HCT116 (cell line): ENCODE data around the gene CCDC182. TPM values are rescaled to one million over a fixed set of nuclear protein-coding genes. Genes with fewer than 3 reads are reported as not detected.

Experiments used
- ATAC-seq: fragments of 200-7000 bp; cut with Tn5 transposase; 2 replicates; pipeline ENCODE4 v1.9.1; 2020; ENCODE audit warnings: mild to moderate bottlenecking, moderate library complexity
- BruUV-seq: library from RNA; stranded (reverse); fragments of 400-500 nt; replicated peaks from 2 replicates; lab custom pipeline; 2021; lab: Mats Ljungman, UMichigan
- CTCF ChIA-PET: fragments of 300-600 bp; sonication (Branson Sonifier 250); formaldehyde crosslinking; loops from one replicate; lab custom pipeline; 2021; ENCODE audit warnings: antibody characterized with exemption; lab: Charles Lee
- POLR2A ChIA-PET: fragments of 300-600, 350-600 bp; sonication (Branson Sonifier 250); formaldehyde crosslinking; loops from one replicate; lab custom pipeline; 2021; ENCODE audit warnings: antibody characterized with exemption; lab: Charles Lee
- RAD21 ChIA-PET, 2 experiments: fragments of 300-600 bp; sonication (Branson Sonifier 250); formaldehyde crosslinking; loops; one replicate each; lab custom pipeline; 2023; ENCODE audit warnings: low total read pairs in 2 of 2; ENCODE audit not compliant: uncharacterized antibody in 2 of 2, unreplicated experiment in 2 of 2, low non-redundant PET in 1 of 2; lab: Charles Lee
- DNase-seq: peaks from one replicate; pipeline ENCODE4 v3.0.0-alpha.2; 2010; ENCODE audit warnings: low read depth, low spot score
- H2AFZ ChIP-seq: fragments of 200-600 bp; shearing (Covaris generic), sonication (generic); 2 replicates; pipeline ENCODE4 v1.6.1; 2017; ENCODE audit warnings: low read depth, mixed run types, mixed read lengths, antibody characterized with exemption, low read length; ENCODE audit not compliant: poor library complexity, severe bottlenecking
- H3K27ac ChIP-seq: 2 replicates; pipeline ENCODE4 v1.5.1; 2012; ENCODE audit warnings: low read depth, low read length
- H3K27me3 ChIP-seq: fragments of 200-600 bp; sonication (generic); 2 replicates; pipeline ENCODE4 v1.6.1; 2016; ENCODE audit warnings: mixed run types, low read length, mixed read lengths; ENCODE audit not compliant: insufficient read depth
- H3K36me3 ChIP-seq, 2 experiments: fragments of 200-500 bp in 1 of 2; fragments of 200-600 bp in 1 of 2; sonication (Bioruptor generic) in 1 of 2; sonication (generic) in 1 of 2; 2 replicates each; pipeline versions ENCODE4 v1.5.1 to v1.6.1; 2014 to 2016; ENCODE audit warnings: low read length in 2 of 2, inconsistent platforms in 1 of 2, mixed read lengths in 1 of 2, mixed run types in 1 of 2; ENCODE audit not compliant: insufficient read depth in 2 of 2, control insufficient read depth in 1 of 2
- H3K4me1 ChIP-seq, 2 experiments: fragments of 200-600 bp in 1 of 2; sonication (generic) in 1 of 2; 2 replicates each; pipeline versions ENCODE4 v1.5.1 to v1.6.1; 2012 to 2017; ENCODE audit warnings: low read length in 2 of 2, inconsistent platforms in 1 of 2, mild to moderate bottlenecking in 1 of 2, mixed read lengths in 1 of 2, mixed run types in 1 of 2, moderate library complexity in 1 of 2; ENCODE audit not compliant: insufficient read depth in 2 of 2, control insufficient read depth in 1 of 2
- H3K4me2 ChIP-seq: fragments of 200-600 bp; sonication (generic); 2 replicates; pipeline ENCODE4 v1.6.1; 2017; ENCODE audit warnings: mixed run types, low read length, mixed read lengths
- H3K4me3 ChIP-seq, 2 experiments: fragments of 200-600 bp in 1 of 2; sonication (generic) in 1 of 2; replicated peaks in 1 of 2; 2 replicates each; pipeline ENCODE4 v1.5.1; 2011 to 2016; ENCODE audit warnings: low read length in 2 of 2, control low read depth in 1 of 2, low read depth in 1 of 2, mild to moderate bottlenecking in 1 of 2, mixed read lengths in 1 of 2, mixed run types in 1 of 2
- H3K79me2 ChIP-seq: fragments of 200-600 bp; sonication (generic); 2 replicates; pipeline ENCODE4 v1.6.1; 2017; ENCODE audit warnings: mild to moderate bottlenecking, mixed run types, low read length, moderate library complexity, mixed read lengths; ENCODE audit not compliant: insufficient read depth
- H3K9ac ChIP-seq: fragments of 200-600 bp; sonication (generic); 2 replicates; pipeline ENCODE4 v1.6.1; 2016; ENCODE audit warnings: low read length, mixed read lengths
- H3K9me2 ChIP-seq: fragments of 200-600 bp; sonication (generic), shearing (Covaris generic); 2 replicates; pipeline ENCODE4 v1.6.1; 2017; ENCODE audit warnings: mixed run types, mild to moderate bottlenecking, moderate library complexity; ENCODE audit not compliant: insufficient read depth
- H3K9me3 ChIP-seq, 2 experiments: fragments of 200-500 bp in 1 of 2; fragments of 200-600 bp in 1 of 2; sonication (Bioruptor generic) in 1 of 2; sonication (generic) in 1 of 2; 2 replicates each; pipeline ENCODE4 v1.6.1; 2014 to 2017; ENCODE audit warnings: low read length in 2 of 2, mixed read lengths in 2 of 2, inconsistent platforms in 1 of 2, low read depth in 1 of 2, mild to moderate bottlenecking in 1 of 2, mixed run types in 1 of 2, moderate library complexity in 1 of 2; ENCODE audit not compliant: control insufficient read depth in 1 of 2, insufficient read depth in 1 of 2
- H4K20me1 ChIP-seq: fragments of 200-600 bp; sonication (generic), shearing (Covaris generic); 2 replicates; pipeline ENCODE4 v1.6.1; 2017; ENCODE audit warnings: mixed run types, mild to moderate bottlenecking, moderate library complexity; ENCODE audit not compliant: insufficient read depth
- CBX3 ChIP-seq: IDR thresholded peaks from 2 replicates; pipeline ENCODE4 v1.6.1; 2012; ENCODE audit warnings: low read depth
- ELF1 ChIP-seq: IDR thresholded peaks from 2 replicates; pipeline ENCODE4 v1.6.1; 2012; ENCODE audit warnings: low read depth, borderline replicate concordance
- EZH2 ChIP-seq: fragments of 200-600 bp; sonication (generic); IDR thresholded peaks from 2 replicates; pipeline ENCODE4 v1.6.1; 2017; ENCODE audit warnings: antibody characterized with exemption, mixed run types
- EZH2phosphoT487 ChIP-seq: fragments of 200-600 bp; IDR thresholded peaks from 2 replicates; pipeline ENCODE4 v1.6.1; 2018; ENCODE audit warnings: antibody characterized with exemption, borderline replicate concordance
- JUND ChIP-seq: IDR thresholded peaks from 2 replicates; pipeline ENCODE4 v1.6.1; 2012
- RAD21 ChIP-seq: IDR thresholded peaks from 2 replicates; pipeline ENCODE4 v1.6.1; 2012; ENCODE audit warnings: low read depth, mild to moderate bottlenecking
- SIN3A ChIP-seq: IDR thresholded peaks from 2 replicates; pipeline ENCODE4 v1.6.1; 2012; ENCODE audit warnings: low read depth
- SRF ChIP-seq: IDR thresholded peaks from 2 replicates; pipeline ENCODE4 v1.6.1; 2012; ENCODE audit warnings: low read depth
- YY1 ChIP-seq: IDR thresholded peaks from 2 replicates; pipeline ENCODE4 v1.6.1; 2011; ENCODE audit warnings: low read length, low read depth, moderate library complexity, mild to moderate bottlenecking; ENCODE audit not compliant: insufficient replicate concordance; ENCODE audit errors: extremely low read depth
- ZFX ChIP-seq: fragments of 450-650 bp; IDR thresholded peaks from 2 replicates; pipeline ENCODE4 v1.6.1; 2017
- ZNF274 ChIP-seq: fragments of 200-500 bp; sonication (Bioruptor generic); IDR thresholded peaks from 2 replicates; pipeline ENCODE4 v1.6.1; 2014; ENCODE audit warnings: mild to moderate bottlenecking, low read depth, low read length, inconsistent platforms
- intact Hi-C: fragments of 100-400 bp; cut with micrococcal nuclease; formaldehyde crosslinking; loops from 2 replicates; pipeline ENCODE4 v1.10.0; 2022
- total RNA-seq: library from RNA; stranded (reverse); gene quantifications from one replicate; pipeline ENCODE4 v1.2.1, GENCODE V29; 2021; ENCODE audit not compliant: unreplicated experiment
- TF ChIP-seq, protein P1 (sequence below), 3 experiments: fragments of 200-600 bp in 1 of 3; sonication (generic) in 1 of 3; IDR thresholded peaks in 2 of 3; conservative IDR thresholded peaks in 1 of 3; 2 replicates each; pipeline ENCODE4 v1.5.1; 2012 to 2017; ENCODE audit warnings: low read depth in 2 of 3, low read length in 2 of 3, antibody characterized with exemption in 1 of 3, borderline replicate concordance in 1 of 3, control low read depth in 1 of 3, mild to moderate bottlenecking in 1 of 3, mixed read lengths in 1 of 3, mixed run types in 1 of 3, moderate library complexity in 1 of 3; ENCODE audit not compliant: insufficient read depth in 1 of 3

The CCDC182 gene
- total RNA-seq, 1 experiment from 2014 or later: not detected

DNA sequence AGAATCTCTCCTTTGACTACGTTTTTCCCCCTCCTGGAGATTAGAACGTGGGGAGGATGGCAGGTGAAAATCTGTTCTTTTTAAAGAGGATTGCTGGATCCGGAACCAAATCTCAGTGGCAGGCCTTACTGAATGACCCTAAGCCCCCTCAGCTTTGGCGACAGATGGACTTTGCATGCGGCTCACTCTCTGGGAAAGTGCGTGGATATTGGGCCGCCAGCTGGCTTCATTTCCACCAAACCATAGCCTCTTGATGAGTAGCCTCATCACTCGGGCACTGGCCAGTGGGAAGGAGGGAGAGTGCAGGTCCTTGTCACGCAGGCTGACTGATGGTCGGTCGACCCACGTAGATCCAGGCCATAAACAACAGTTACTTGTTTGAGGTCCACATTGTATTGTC, 31.3 kb upstream of the CCDC182 start:
- H3K27me3 ChIP-seq: peaks cover 55% of the 10 kb centered on the region
- no peaks in the 10 kb centered on the region for H3K9me2 ChIP-seq
- H3K27ac ChIP-seq: no peak overlapping the region
- CTCF ChIA-PET: no interaction called here
- RAD21 ChIA-PET: no interaction called here
- TF ChIP-seq RAD21 (no peak), SIN3A (no peak), ZNF274 (no peak), SRF (no peak), ELF1 (no peak), ZFX (no peak), YY1 (no peak), JUND (no peak), EZH2phosphoT487 (no peak), EZH2 (no peak), CBX3 (no peak)
- TF ChIP-seq, protein P1, sequence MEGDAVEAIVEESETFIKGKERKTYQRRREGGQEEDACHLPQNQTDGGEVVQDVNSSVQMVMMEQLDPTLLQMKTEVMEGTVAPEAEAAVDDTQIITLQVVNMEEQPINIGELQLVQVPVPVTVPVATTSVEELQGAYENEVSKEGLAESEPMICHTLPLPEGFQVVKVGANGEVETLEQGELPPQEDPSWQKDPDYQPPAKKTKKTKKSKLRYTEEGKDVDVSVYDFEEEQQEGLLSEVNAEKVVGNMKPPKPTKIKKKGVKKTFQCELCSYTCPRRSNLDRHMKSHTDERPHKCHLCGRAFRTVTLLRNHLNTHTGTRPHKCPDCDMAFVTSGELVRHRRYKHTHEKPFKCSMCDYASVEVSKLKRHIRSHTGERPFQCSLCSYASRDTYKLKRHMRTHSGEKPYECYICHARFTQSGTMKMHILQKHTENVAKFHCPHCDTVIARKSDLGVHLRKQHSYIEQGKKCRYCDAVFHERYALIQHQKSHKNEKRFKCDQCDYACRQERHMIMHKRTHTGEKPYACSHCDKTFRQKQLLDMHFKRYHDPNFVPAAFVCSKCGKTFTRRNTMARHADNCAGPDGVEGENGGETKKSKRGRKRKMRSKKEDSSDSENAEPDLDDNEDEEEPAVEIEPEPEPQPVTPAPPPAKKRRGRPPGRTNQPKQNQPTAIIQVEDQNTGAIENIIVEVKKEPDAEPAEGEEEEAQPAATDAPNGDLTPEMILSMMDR (IDR thresholded peaks at IDR 0.05 in 2 of 3, conservative IDR thresholded peaks at IDR 0.05 in 1 of 3; ENCODE audit: borderline replicate concordance in 1 of 3, insufficient read depth in 1 of 3, low read depth in 2 of 3, low read length in 2 of 3): no peak
- H3K4me1 ChIP-seq: no peaks in the 10 kb centered on the region
- POLR2A ChIA-PET: no interaction called here
- H3K4me3 ChIP-seq: no peak overlapping the region
- H3K4me2 ChIP-seq: no peak overlapping the region
- no peak overlapping the region for H3K9ac ChIP-seq
- H2AFZ ChIP-seq: no peak overlapping the region
- DNase-seq: no peak
- no TSS peak for BruUV-seq
- no peak for ATAC-seq
- no peaks in the 10 kb centered on the region for H3K36me3 ChIP-seq
- H4K20me1 ChIP-seq: no peaks in the 10 kb centered on the region
- H3K79me2 ChIP-seq: no peaks in the 10 kb centered on the region
- H3K9me3 ChIP-seq: no peaks in the 10 kb centered on the region
- intact Hi-C loops: no loop called here
